Stimulated activated CD8-positive, alpha-beta memory T cell treated with anti-CD3 and anti-CD28 coated beads, Interleukin-15, amount 100 ng/mL, for 24 hours (primary cell): ENCODE measurements around the gene PAQR8.
"Not testable (repeated sequence)": the region's sequence is repeated elsewhere in the genome, so short reads cannot be mapped to it uniquely, and the experiment has no call there.

Experiments
- DNase-seq: peaks from one replicate; pipeline ENCODE4 v3.0.0-alpha.2; 2020; ENCODE audit warnings: low read depth

Gene PAQR8

GRCh38 chr6:52411911-52412310, 50.0 kb downstream of the PAQR8 start:
- no peak for DNase-seq

- DNase-seq: no peak
Measured at GRCh38 chr6:52415333-52415732, 53.4 kb downstream of the PAQR8 start.

- DNase-seq: no peak
Measured at GRCh38 chr6:52415917-52416628, 54.1 kb downstream of the PAQR8 start.

GRCh38 chr6:52416629-52417151, 54.7 kb downstream of the PAQR8 start:
- no peak for DNase-seq

GRCh38 chr6:52417675-52418111, 55.7 kb downstream of the PAQR8 start:
- DNase-seq: no peak

GRCh38 chr6:52418606-52419005, 56.7 kb downstream of the PAQR8 start:
- DNase-seq: no peak

- peak; percentile 96 for DNase-seq
Measured at GRCh38 chr6:52419809-52420667, 58.1 kb downstream of the PAQR8 start, which contains the start of gene EFHC1. Gene EFHC1 (plus strand): TSS chr6:52420342. CDS start chr6:52420411, 69 bp downstream.

- no peak for DNase-seq
Measured at GRCh38 chr6:52420668-52421358, 58.9 kb downstream of the PAQR8 start.

GRCh38 chr6:52422156-52422555, 60.2 kb downstream of the PAQR8 start:
- DNase-seq: no peak

GRCh38 chr6:52423448-52423847, 61.5 kb downstream of the PAQR8 start:
- no peak for DNase-seq

- no peak for DNase-seq
Measured at GRCh38 chr6:52423971-52424381, 62.0 kb downstream of the PAQR8 start.

- no peak for DNase-seq
Measured at GRCh38 chr6:52424513-52424912, 62.6 kb downstream of the PAQR8 start.

- DNase-seq: no peak
Measured at GRCh38 chr6:52426667-52427066, 64.7 kb downstream of the PAQR8 start.

- DNase-seq: not testable (repeated sequence)
Measured at GRCh38 chr6:52433294-52433693, 71.3 kb downstream of the PAQR8 start.

GRCh38 chr6:52435345-52435744, 73.4 kb downstream of the PAQR8 start:
- no peak for DNase-seq

GRCh38 chr6:52438926-52439325, 77.0 kb downstream of the PAQR8 start:
- no peak for DNase-seq

GRCh38 chr6:52454556-52454955, 92.6 kb downstream of the PAQR8 start:
- DNase-seq: no peak

- no peak for DNase-seq
Measured at GRCh38 chr6:52457096-52457495, 95.1 kb downstream of the PAQR8 start.
